Measurements from ENCODE around the gene PLEKHA5. TPM values are rescaled to one million over a fixed set of nuclear protein-coding genes. Genes with fewer than 3 reads are reported as not detected.

Gene PLEKHA5
- polyA plus RNA-seq, 1 donor (not counting 4 experiments of a cell fraction or from before 2014, with no cell fraction given), result 21.7 TPM

- DNase-seq (ENCODE audit: low read depth, low spot score) (no peak), FAIRE-seq (peak; percentile 9)
- H3K9me3 ChIP-seq (ENCODE audit: control insufficient read depth, low read depth, low read length), result no peaks in the 10 kb centered on the region
- no peak overlapping the region for H3K4me3 ChIP-seq (ENCODE audit: control insufficient read depth in 2 of 3, extremely low read depth in 1 of 3, insufficient read depth in 2 of 3, low read depth in 1 of 3, low read length in 3 of 3)
- TF ChIP-seq EZH2 (IDR thresholded peaks at IDR 0.05; ENCODE audit: low read length) (no peak), CTCF (optimal IDR thresholded peaks at IDR 0.05 in 1 of 3, IDR thresholded peaks at IDR 0.05 in 1 of 3, conservative IDR thresholded peaks at IDR 0.05 in 1 of 3; ENCODE audit: extremely low read depth in 1 of 3, insufficient read depth in 2 of 3, low read length in 3 of 3) (no peak)
- peaks cover 0 to 3% of the 10 kb centered on the region in 2 experiments for H3K36me3 ChIP-seq (ENCODE audit: control insufficient read depth in 2 of 2, extremely low read depth in 1 of 2, insufficient read depth in 2 of 2, low read length in 2 of 2)
- no peak overlapping the region for H2AFZ ChIP-seq (ENCODE audit: control insufficient read depth, low read length)
- H3K4me1 ChIP-seq (ENCODE audit: control insufficient read depth, extremely low read depth, insufficient read depth, low read length), result peaks cover 3% of the 10 kb centered on the region
- H3K27me3 ChIP-seq (ENCODE audit: control insufficient read depth, extremely low read depth, insufficient read depth, low read length), result no peaks in the 10 kb centered on the region
- H3K27ac ChIP-seq (ENCODE audit: control insufficient read depth, insufficient read depth, low read length), result peak overlapping the region; percentile 31
- dilution Hi-C loops (cut with MboI; ENCODE audit: extremely low pct_ligation_motif_present, low sequenced_read_pairs), result no loop called here
- no peak overlapping the region for H3K4me2 ChIP-seq (ENCODE audit: control insufficient read depth, extremely low read depth, insufficient read depth, low read depth, low read length)
- peaks cover 22% of the 10 kb centered on the region for H3K79me2 ChIP-seq (ENCODE audit: control insufficient read depth, insufficient read depth, low read length)
- no peak overlapping the region for H3K9ac ChIP-seq (ENCODE audit: control insufficient read depth, extremely low read depth, insufficient read depth, low read length)
- H4K20me1 ChIP-seq (ENCODE audit: control insufficient read depth, extremely low read depth, insufficient read depth, low read length), result no peaks in the 10 kb centered on the region
- H3K9me1 ChIP-seq (ENCODE audit: control insufficient read depth, extremely low read depth, insufficient read depth, low read length), result no peaks in the 10 kb centered on the region
Observed at GRCh38 chr12:19248929-19249602, 119.5 kb downstream of the PLEKHA5 start.

GRCh38 chr12:19251481-19252132 is 122.1 kb downstream of the PLEKHA5 start:
- Histone ChIP-seq H3K36me3 (ENCODE audit: control insufficient read depth in 2 of 2, extremely low read depth in 1 of 2, insufficient read depth in 2 of 2, low read length in 2 of 2) (peaks cover 0 to 3% of the 10 kb centered on the region in 2 experiments), H2AFZ (ENCODE audit: control insufficient read depth, low read length) (no peak overlapping the region), H3K9me1 (ENCODE audit: control insufficient read depth, extremely low read depth, insufficient read depth, low read length) (no peaks in the 10 kb centered on the region), H3K27ac (ENCODE audit: control insufficient read depth, insufficient read depth, low read length) (no peak overlapping the region), H3K9ac (ENCODE audit: control insufficient read depth, extremely low read depth, insufficient read depth, low read length) (no peak overlapping the region), H4K20me1 (ENCODE audit: control insufficient read depth, extremely low read depth, insufficient read depth, low read length) (no peaks in the 10 kb centered on the region), H3K4me2 (ENCODE audit: control insufficient read depth, extremely low read depth, insufficient read depth, low read depth, low read length) (no peak overlapping the region), H3K9me3 (ENCODE audit: control insufficient read depth, low read depth, low read length) (no peaks in the 10 kb centered on the region), H3K4me3 (ENCODE audit: control insufficient read depth in 2 of 3, extremely low read depth in 1 of 3, insufficient read depth in 2 of 3, low read depth in 1 of 3, low read length in 3 of 3) (no peak overlapping the region), H3K27me3 (ENCODE audit: control insufficient read depth, extremely low read depth, insufficient read depth, low read length) (no peaks in the 10 kb centered on the region), H3K4me1 (ENCODE audit: control insufficient read depth, extremely low read depth, insufficient read depth, low read length) (peaks cover 3% of the 10 kb centered on the region), H3K79me2 (ENCODE audit: control insufficient read depth, insufficient read depth, low read length) (peaks cover 18% of the 10 kb centered on the region)
- FAIRE-seq (no peak), DNase-seq (ENCODE audit: low read depth, low spot score) (no peak)
- dilution Hi-C loops (cut with MboI; ENCODE audit: extremely low pct_ligation_motif_present, low sequenced_read_pairs), result no loop called here
- TF ChIP-seq EZH2 (IDR thresholded peaks at IDR 0.05; ENCODE audit: low read length) (no peak), CTCF (optimal IDR thresholded peaks at IDR 0.05 in 1 of 3, IDR thresholded peaks at IDR 0.05 in 1 of 3, conservative IDR thresholded peaks at IDR 0.05 in 1 of 3; ENCODE audit: extremely low read depth in 1 of 3, insufficient read depth in 2 of 3, low read length in 3 of 3) (no peak)

Measured in keratinocyte (primary cell).